Measurements from ENCODE around the gene PIH1D2.

The PIH1D2 gene

GRCh38 chr11:112024773-112025678 is 48.8 kb downstream of the PIH1D2 start, which contains the start of gene DLAT:
TSS of gene DLAT (plus strand) at chr11:112025408. CDS start at chr11:112025473, 65 bp downstream.
- peak; percentile 89 for DNase-seq (ENCODE audit: low spot score)
- TF ChIP-seq CTCF (IDR thresholded peaks at IDR 0.05; ENCODE audit: extremely low read depth, insufficient read depth, missing control alignments) = no peak
- in situ Hi-C loops (cut with MboI; ENCODE audit: low pct_unique_long_range_greater_than_20kb, low sequenced_read_pairs, unreplicated experiment) = no loop called here

- DNase-seq (ENCODE audit: low spot score) = peak; percentile 45
- in situ Hi-C loops (cut with MboI; ENCODE audit: low pct_unique_long_range_greater_than_20kb, low sequenced_read_pairs, unreplicated experiment) = no loop called here
- no peak for TF ChIP-seq CTCF (IDR thresholded peaks at IDR 0.05; ENCODE audit: extremely low read depth, insufficient read depth, missing control alignments)
Measured at GRCh38 chr11:112024178-112024772, 49.5 kb downstream of the PIH1D2 start.

- in situ Hi-C loops (cut with MboI; ENCODE audit: low pct_unique_long_range_greater_than_20kb, low sequenced_read_pairs, unreplicated experiment) = no loop called here
- TF ChIP-seq CTCF (IDR thresholded peaks at IDR 0.05; ENCODE audit: extremely low read depth, insufficient read depth, missing control alignments) = no peak
- no peak for DNase-seq (ENCODE audit: low spot score)
Measured at GRCh38 chr11:112023104-112023503, 50.7 kb downstream of the PIH1D2 start.

GRCh38 chr11:112019066-112019465 is 54.8 kb downstream of the PIH1D2 start:
- no peak for TF ChIP-seq CTCF (IDR thresholded peaks at IDR 0.05; ENCODE audit: extremely low read depth, insufficient read depth, missing control alignments)
- no peak for DNase-seq (ENCODE audit: low spot score)
- in situ Hi-C loops (cut with MboI; ENCODE audit: low pct_unique_long_range_greater_than_20kb, low sequenced_read_pairs, unreplicated experiment) = no loop called here
